H9 (cell line): Measurements from ENCODE around the gene PET100. TPM values are rescaled to one million over a fixed set of nuclear protein-coding genes. Genes with fewer than 3 reads are reported as not detected.

ENCODE experiments used
- DNase-seq: peaks from one replicate; pipeline ENCODE4 v3.0.0-alpha.2; 2017
- H2AFZ ChIP-seq: one replicate; pipeline ENCODE4 v1.6.1; 2013; ENCODE audit warnings: mild to moderate bottlenecking, low read length, control low read depth, moderate library complexity
- H2AK5ac ChIP-seq: 2 replicates; pipeline ENCODE4 v1.6.1; 2013; ENCODE audit warnings: low read length, control low read depth, mixed read lengths; ENCODE audit not compliant: insufficient read length
- H2BK120ac ChIP-seq: one replicate; pipeline ENCODE4 v1.6.1; 2013; ENCODE audit warnings: low read depth, mild to moderate bottlenecking, low read length, control low read depth, inconsistent platforms; ENCODE audit not compliant: poor library complexity, severe bottlenecking
- H2BK12ac ChIP-seq: 2 replicates; pipeline ENCODE4 v1.6.1; 2013; ENCODE audit warnings: low read length, control low read depth, mixed read lengths, low read depth; ENCODE audit not compliant: insufficient read length
- H2BK15ac ChIP-seq: 2 replicates; pipeline ENCODE4 v1.6.1; 2013; ENCODE audit warnings: low read depth, low read length, control low read depth
- H2BK20ac ChIP-seq: one replicate; pipeline ENCODE4 v1.6.1; 2013; ENCODE audit warnings: low read depth, mild to moderate bottlenecking, low read length, control low read depth, inconsistent platforms; ENCODE audit not compliant: poor library complexity, severe bottlenecking
- H2BK5ac ChIP-seq: 2 replicates; pipeline ENCODE4 v1.6.1; 2013; ENCODE audit warnings: low read length, control low read depth, mixed read lengths; ENCODE audit not compliant: insufficient read length
- H3K14ac ChIP-seq: 2 replicates; pipeline ENCODE4 v1.6.1; 2013; ENCODE audit warnings: low read length, control low read depth; ENCODE audit not compliant: insufficient read depth
- H3K18ac ChIP-seq: 2 replicates; pipeline ENCODE4 v1.6.1; 2013; ENCODE audit warnings: low read depth, mild to moderate bottlenecking, mixed read lengths, low read length, control low read depth; ENCODE audit not compliant: insufficient read length
- H3K23ac ChIP-seq: 2 replicates; pipeline ENCODE4 v1.6.1; 2013; ENCODE audit warnings: low read length, control low read depth, mixed read lengths, low read depth; ENCODE audit not compliant: insufficient read length
- H3K23me2 ChIP-seq: 2 replicates; pipeline ENCODE4 v1.6.1; 2013; ENCODE audit warnings: low read depth, mild to moderate bottlenecking, mixed read lengths, low read length, control low read depth; ENCODE audit not compliant: insufficient read length, poor library complexity, severe bottlenecking
- H3K27ac ChIP-seq: 2 replicates; pipeline ENCODE4 v1.5.1; 2013; ENCODE audit warnings: low read length, control low read depth, mixed read lengths, low read depth; ENCODE audit not compliant: insufficient read length
- H3K27me3 ChIP-seq: 2 replicates; pipeline ENCODE4 v1.6.1; 2013; ENCODE audit warnings: low read length, control low read depth, inconsistent platforms; ENCODE audit not compliant: insufficient read depth
- H3K4ac ChIP-seq: 2 replicates; pipeline ENCODE4 v1.6.1; 2013; ENCODE audit warnings: low read depth, mild to moderate bottlenecking, control low read depth, inconsistent platforms, low read length, moderate library complexity
- H3K4me1 ChIP-seq: 2 replicates; pipeline ENCODE4 v1.6.1; 2013; ENCODE audit warnings: low read length, control low read depth, inconsistent platforms; ENCODE audit not compliant: insufficient read depth
- H3K4me2 ChIP-seq: 2 replicates; pipeline ENCODE4 v1.6.1; 2013; ENCODE audit warnings: low read length, control low read depth, mixed read lengths; ENCODE audit not compliant: insufficient read length, insufficient read depth
- H3K56ac ChIP-seq: 2 replicates; pipeline ENCODE4 v1.6.1; 2013; ENCODE audit warnings: low read depth, mild to moderate bottlenecking, mixed read lengths, low read length, control low read depth; ENCODE audit not compliant: insufficient read length
- H3K79me1 ChIP-seq: 2 replicates; pipeline ENCODE4 v1.6.1; 2013; ENCODE audit warnings: low read depth, mild to moderate bottlenecking, moderate library complexity, low read length, control low read depth, inconsistent platforms; ENCODE audit not compliant: insufficient read depth, poor library complexity, severe bottlenecking
- H3K79me2 ChIP-seq: 2 replicates; pipeline ENCODE4 v1.6.1; 2013; ENCODE audit warnings: low read length, control low read depth, inconsistent platforms; ENCODE audit not compliant: insufficient read depth
- H3K9ac ChIP-seq: 2 replicates; pipeline ENCODE4 v1.6.1; 2013; ENCODE audit warnings: low read length, control low read depth, mixed read lengths; ENCODE audit not compliant: insufficient read length; ENCODE audit errors: extremely low read depth
- H3K9me3 ChIP-seq: one replicate; pipeline ENCODE4 v1.6.1; 2013; ENCODE audit warnings: low read depth, low read length, inconsistent platforms; ENCODE audit not compliant: control insufficient read depth
- H3T11ph ChIP-seq: one replicate; pipeline ENCODE4 v1.6.1; 2013; ENCODE audit warnings: mild to moderate bottlenecking, low read length, control low read depth, inconsistent platforms
- H4K20me1 ChIP-seq: one replicate; pipeline ENCODE4 v1.6.1; 2013; ENCODE audit not compliant: control insufficient read depth, insufficient read length, insufficient read depth
- H4K5ac ChIP-seq: 2 replicates; pipeline ENCODE4 v1.6.1; 2013; ENCODE audit warnings: low read depth, mild to moderate bottlenecking, mixed read lengths, low read length, control low read depth; ENCODE audit not compliant: insufficient read length
- H4K8ac ChIP-seq: replicated peaks from 2 replicates; pipeline ENCODE4 v1.6.1; 2013; ENCODE audit warnings: low read length, control low read depth, mixed read lengths, low read depth; ENCODE audit not compliant: insufficient read length
- H4K91ac ChIP-seq: 2 replicates; pipeline ENCODE4 v1.6.1; 2013; ENCODE audit warnings: low read depth, mild to moderate bottlenecking, moderate library complexity, mixed read lengths, low read length, control low read depth; ENCODE audit not compliant: insufficient read length
- H3K27ac Mint-ChIP-seq, 3 experiments: 2 replicates in 2 of 3; 3 replicates in 1 of 3; pipeline ENCODE4 v1.8.0; 2020 to 2021; ENCODE audit warnings: mixed read lengths in 3 of 3, mild to moderate bottlenecking in 1 of 3, moderate library complexity in 1 of 3
- H3K27me3 Mint-ChIP-seq: 2 replicates; pipeline ENCODE4 v1.8.0; 2021; ENCODE audit warnings: low read depth, mild to moderate bottlenecking, moderate library complexity, mixed read lengths
- H3K36me3 Mint-ChIP-seq, 3 experiments: 2 replicates in 2 of 3; 3 replicates in 1 of 3; pipeline ENCODE4 v1.8.0; 2020 to 2021; ENCODE audit warnings: low read depth in 3 of 3, mixed read lengths in 3 of 3; ENCODE audit not compliant: insufficient read depth in 1 of 3
- H3K4me1 Mint-ChIP-seq, 2 experiments: 2 replicates each; pipeline ENCODE4 v1.8.0; 2020; ENCODE audit warnings: mixed read lengths in 2 of 2
- H3K4me3 Mint-ChIP-seq, 2 experiments: 2 replicates in 1 of 2; 3 replicates in 1 of 2; pipeline ENCODE4 v1.8.0; 2020 to 2021; ENCODE audit warnings: mild to moderate bottlenecking in 2 of 2, mixed read lengths in 2 of 2, moderate library complexity in 1 of 2
- H3K9me3 Mint-ChIP-seq, 2 experiments: 2 replicates in 1 of 2; 3 replicates in 1 of 2; pipeline ENCODE4 v1.8.0; 2020; ENCODE audit warnings: mild to moderate bottlenecking in 2 of 2, mixed read lengths in 2 of 2, moderate library complexity in 1 of 2
- WGBS: extraction: QIAGEN DNeasy Blood & Tissue Kit; methylation state at CpG from one replicate; pipeline ENCODE4 v1.1.7; 2013; ENCODE audit warnings: missing lambda C conversion rate, low lambda C conversion rate, mixed read lengths; ENCODE audit not compliant: insufficient read length; ENCODE audit errors: extremely low coverage; 5-methylcytosine and 5-hydroxymethylcytosine counted together
- total RNA-seq: library from RNA; stranded (reverse); gene quantifications from 2 replicates; pipeline ENCODE4 v1.2.1, GENCODE V29; 2021
- TF ChIP-seq, protein P1 (sequence below): fragments of 200-600 bp; sonication (generic); conservative IDR thresholded peaks from 3 replicates; pipeline ENCODE4 v1.8.0; 2021; ENCODE audit warnings: antibody characterized with exemption, mild to moderate bottlenecking

PET100 gene
- total RNA-seq, 1 experiment from 2014 or later, result 129 TPM

DNA sequence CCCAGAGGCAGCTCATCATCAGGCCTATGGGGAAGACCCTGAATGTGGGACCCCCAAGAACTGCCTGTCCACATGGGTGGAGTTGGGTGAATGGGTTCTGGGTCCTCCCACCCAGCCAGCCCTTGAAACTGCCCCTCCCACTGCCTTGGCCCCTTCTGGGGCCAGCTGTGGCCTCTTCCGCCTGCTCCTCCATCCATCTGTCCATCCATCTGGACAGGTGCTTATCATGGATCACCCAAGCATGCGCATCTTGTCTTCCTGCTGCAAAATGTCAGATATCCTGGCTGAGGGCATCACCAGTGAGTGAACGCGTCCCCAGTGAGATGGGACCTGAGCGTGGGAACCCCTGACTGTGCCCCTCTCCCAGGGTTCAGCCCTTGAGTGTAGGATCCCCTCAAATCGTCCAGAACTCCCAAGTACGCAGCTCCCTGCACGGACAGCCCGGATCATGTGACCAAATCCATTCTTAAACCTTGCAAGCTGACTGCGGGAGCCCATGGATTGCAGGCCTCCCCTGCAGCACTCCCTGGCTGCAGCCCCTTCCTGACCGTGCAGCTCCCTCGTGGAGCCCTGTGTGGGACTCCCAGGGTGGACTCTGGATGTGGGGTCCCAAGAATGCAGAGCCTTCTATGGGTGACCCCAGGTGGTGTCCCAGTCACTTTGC is 9.3 kb downstream of the PET100 start:
- Mint-ChIP-seq H3K9me3 (no peaks in the 10 kb centered on the region), H3K4me1 (peaks cover 0 to 13% of the 10 kb centered on the region in 2 experiments; a peak in 2 of 4 replicates), H3K36me3 (peaks cover 9 to 19% (median 14%) of the 10 kb centered on the region in 3 experiments), H3K27ac (no peak overlapping the region), H3K4me3 (0 out of 5 replicates have a peak overlapping the region, but pooled peaks of 1 of the 2 experiments have one; percentile 9), H3K27me3 (peaks cover 28% of the 10 kb centered on the region)
- Histone ChIP-seq H2BK20ac (no peak overlapping the region), H3K9me3 (no peaks in the 10 kb centered on the region), H4K20me1 (no peaks in the 10 kb centered on the region), H3K4ac (no peak overlapping the region), H3K18ac (no peak overlapping the region), H3K14ac (no peak overlapping the region), H4K91ac (no peak overlapping the region), H3K79me1 (no peaks in the 10 kb centered on the region), H3K9ac (no peak overlapping the region), H3K79me2 (no peaks in the 10 kb centered on the region), H3K4me2 (no peak overlapping the region), H3K56ac (no peak overlapping the region), H3K4me1 (no peaks in the 10 kb centered on the region), H2AK5ac (no peak overlapping the region), H3K27ac (no peak overlapping the region), H2AFZ (no peak overlapping the region), H4K5ac (no peak overlapping the region), H3K23me2 (no peaks in the 10 kb centered on the region), H4K8ac (no peak overlapping the region), H2BK12ac (no peak overlapping the region), H3K27me3 (peaks cover 16% of the 10 kb centered on the region; the same call in 1 of the 2 replicates), H2BK120ac (no peak overlapping the region), H3T11ph (no peak overlapping the region), H2BK15ac (no peak overlapping the region), H3K23ac (no peak overlapping the region), H2BK5ac (no peak overlapping the region)
- no peak for DNase-seq
- no CpG with 5 or more reads among the region's 12 CpGs for WGBS
- TF ChIP-seq, protein P1, sequence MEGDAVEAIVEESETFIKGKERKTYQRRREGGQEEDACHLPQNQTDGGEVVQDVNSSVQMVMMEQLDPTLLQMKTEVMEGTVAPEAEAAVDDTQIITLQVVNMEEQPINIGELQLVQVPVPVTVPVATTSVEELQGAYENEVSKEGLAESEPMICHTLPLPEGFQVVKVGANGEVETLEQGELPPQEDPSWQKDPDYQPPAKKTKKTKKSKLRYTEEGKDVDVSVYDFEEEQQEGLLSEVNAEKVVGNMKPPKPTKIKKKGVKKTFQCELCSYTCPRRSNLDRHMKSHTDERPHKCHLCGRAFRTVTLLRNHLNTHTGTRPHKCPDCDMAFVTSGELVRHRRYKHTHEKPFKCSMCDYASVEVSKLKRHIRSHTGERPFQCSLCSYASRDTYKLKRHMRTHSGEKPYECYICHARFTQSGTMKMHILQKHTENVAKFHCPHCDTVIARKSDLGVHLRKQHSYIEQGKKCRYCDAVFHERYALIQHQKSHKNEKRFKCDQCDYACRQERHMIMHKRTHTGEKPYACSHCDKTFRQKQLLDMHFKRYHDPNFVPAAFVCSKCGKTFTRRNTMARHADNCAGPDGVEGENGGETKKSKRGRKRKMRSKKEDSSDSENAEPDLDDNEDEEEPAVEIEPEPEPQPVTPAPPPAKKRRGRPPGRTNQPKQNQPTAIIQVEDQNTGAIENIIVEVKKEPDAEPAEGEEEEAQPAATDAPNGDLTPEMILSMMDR, result no peak
